ENCODE measurements around the gene OGN. TPM values are rescaled to one million over a fixed set of nuclear protein-coding genes. Genes with fewer than 3 reads are reported as not detected.

The OGN gene
- total RNA-seq, 2 experiments from 2014 or later, result not detected

DNA sequence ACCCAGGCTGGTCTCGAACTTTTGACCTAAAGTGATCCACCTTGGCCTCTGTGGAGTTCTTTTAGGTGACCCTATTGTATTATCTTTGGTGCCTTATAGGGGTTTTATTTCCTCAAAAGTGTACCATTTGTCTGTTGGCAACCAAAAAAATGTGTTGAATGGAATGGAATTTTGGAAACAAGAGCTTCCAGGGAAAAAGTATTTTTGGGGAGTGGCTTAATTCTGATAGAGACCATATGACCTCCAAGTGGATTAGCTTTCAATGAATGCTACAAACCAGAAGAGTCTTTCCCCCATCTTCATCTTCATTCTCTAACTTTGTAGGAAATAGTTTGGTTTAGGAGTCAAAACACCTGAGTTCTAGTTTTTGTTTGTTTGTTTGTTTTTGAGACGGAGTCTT is 3.4 kb upstream of the OGN start:
- ChIA-PET CTCF (no interaction called here), POLR2A (no interaction called here)

DNA sequence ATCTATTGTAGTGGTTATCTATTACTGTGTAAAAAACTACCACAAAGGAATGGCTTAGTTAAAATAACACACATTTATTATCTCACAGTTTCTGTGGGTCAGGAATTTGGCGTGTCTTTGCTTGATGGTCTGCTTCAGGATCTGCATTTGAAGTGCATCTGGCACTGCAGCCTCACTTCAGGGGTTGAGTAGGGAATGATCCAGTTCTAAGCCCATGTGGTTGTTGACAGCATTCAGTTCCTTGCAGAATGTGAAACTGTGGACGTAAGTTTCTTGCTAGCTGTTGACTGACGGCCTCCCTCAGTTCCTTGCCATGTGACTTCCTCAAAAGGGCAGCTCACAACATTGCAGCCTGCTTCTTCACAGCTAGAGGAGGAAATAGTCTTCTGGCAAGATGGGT is 2.1 kb upstream of the OGN start:
- CTCF ChIA-PET, result no interaction called here

DNA sequence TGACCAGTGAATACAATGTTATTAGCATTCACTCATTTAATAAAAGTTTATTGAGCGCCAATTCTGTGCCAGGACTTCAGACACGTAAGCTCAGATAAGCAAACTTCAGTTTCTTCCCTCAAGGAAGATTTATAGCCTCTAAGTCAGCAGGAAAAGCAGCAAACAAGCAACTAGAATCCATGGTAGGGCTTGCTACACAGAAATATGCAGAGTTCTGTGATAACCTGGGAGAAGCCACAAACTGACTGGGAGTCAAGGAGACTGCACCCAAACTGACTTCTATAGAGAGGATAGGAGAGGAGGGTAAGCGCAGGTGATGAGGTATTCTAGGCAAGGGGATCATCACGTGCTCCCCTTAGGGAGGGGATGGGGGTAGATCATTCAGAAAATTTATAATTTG is 1.4 kb upstream of the OGN start:
- ChIA-PET POLR2A (no interaction called here), CTCF (no interaction called here)

More for the DNA sequence above, 2.1 kb upstream of the OGN start:
- POLR2A ChIA-PET, result no interaction called here

DNA sequence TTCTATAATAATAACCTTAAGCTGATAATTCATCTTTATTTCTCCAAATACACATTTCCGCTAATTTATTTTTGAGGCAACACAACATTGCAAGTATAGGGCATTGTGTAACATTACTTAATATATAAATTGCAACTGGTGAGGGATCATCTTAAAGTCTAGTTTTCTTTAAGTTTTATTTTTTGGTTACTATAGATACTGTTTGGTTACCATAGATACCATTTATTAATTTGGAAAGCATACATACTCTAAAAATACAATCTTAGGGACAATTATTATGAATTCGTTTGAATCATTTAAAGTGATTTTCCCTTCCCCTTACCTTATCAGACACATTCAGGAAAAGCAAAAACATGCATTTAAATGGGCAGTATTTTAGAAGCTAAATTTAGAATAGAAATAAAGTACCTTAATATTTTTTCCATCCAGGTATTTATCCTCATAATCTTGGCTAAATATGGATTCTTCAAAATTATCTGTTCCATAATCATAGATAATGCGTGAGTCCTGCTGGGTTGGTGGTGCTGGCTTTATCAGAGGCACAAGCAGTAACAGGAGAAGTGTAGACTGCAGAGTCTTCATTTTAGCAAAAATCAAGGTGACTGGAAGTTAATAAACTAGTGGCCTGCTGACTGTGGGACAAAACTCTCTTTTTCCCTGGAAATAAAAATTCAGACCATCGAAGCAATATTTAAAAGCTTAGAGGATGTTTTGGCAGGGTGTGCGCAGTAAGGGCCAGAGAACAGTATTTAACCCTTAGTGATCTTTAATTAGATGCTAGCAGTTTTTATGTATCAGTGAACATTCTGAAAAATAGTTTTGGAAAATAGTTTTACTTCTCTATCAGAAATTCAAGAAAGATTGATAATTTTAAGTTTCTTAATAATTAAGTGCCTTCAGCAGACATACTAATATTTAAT is 1.3 kb downstream of the OGN start:
- ChIA-PET CTCF (no interaction called here), POLR2A (no interaction called here)

DNA sequence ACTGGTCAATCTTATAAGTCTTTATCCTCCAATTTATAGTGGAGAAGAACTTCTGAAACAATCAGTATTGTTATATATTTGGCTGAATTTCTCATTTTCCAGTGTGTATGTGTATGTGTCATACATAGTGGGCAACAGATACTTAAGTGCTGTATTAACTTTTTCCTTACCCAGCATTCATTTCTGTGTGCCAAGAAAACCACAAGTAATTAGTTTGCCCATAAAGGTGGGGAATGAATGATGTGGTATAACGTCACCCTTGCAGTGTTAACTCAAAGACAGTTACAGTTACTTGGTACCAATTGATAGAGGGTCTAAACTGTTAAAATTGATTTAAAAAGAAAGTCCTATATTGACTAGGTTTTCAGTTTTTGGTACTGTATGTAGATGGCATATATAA is 2.0 kb downstream of the OGN start:
- POLR2A ChIA-PET, result no interaction called here
- CTCF ChIA-PET, result no interaction called here

DNA sequence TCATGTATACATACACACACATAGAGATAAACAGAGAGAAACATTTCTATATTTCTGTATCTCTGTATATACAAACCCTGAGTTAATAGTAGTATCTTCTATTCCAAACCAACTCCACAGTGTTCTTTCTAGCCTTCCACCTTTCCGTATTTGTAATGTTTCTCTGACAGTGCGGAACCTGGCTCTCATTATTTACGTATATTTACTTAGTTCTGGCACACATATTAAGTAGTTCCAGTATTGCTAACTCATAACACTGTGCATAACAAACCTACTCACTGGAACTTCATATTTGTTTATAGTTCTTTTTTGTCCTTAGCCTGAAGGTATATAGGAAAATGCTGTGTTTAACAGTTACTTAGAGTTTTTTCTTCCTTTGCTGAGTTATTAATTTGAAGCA is 6.5 kb downstream of the OGN start:
- CTCF ChIA-PET, result no interaction called here
- POLR2A ChIA-PET, result no interaction called here

DNA sequence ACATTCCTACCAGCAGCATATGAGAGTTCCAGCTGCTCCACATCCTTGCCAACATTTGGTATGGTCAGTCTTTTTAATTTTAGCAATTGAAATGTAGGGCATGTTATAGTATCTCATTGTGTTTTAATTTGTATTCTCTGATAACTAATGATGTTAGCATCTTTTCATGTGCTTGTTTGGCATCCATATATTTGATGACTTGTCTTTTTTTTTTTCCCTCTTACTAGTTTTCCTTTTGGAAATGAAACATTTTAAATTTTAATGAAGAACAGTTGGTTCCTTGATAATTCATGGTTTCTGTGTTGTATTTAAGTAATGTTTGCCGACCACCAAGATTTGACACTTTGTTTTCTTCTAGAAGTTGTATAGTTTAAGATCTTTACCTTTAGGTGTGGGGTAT is 8.8 kb downstream of the OGN start:
- POLR2A ChIA-PET, result no interaction called here

DNA sequence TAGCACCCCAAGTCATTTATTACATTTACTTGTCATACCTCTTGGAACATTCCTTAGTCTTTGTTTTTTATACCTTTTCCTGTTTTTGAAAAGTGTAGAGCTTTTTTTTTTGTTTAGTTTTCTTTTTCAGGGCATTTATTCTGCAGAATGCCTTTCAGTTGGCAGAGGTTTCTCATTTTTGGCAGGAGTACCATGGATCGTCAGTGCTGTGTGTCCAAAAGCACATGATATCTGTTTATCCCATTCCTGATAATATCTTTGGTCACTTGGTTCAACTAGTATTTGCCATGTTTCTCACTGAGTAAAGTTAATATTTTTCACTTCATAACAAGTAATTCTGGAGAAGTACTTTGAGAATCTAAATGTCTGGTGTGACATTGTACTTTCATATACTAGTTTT is 10.7 kb downstream of the OGN start:
- CTCF ChIA-PET, result no interaction called here
- POLR2A ChIA-PET, result no interaction called here

More for the DNA sequence above, 8.8 kb downstream of the OGN start:
- CTCF ChIA-PET, result no interaction called here

DNA sequence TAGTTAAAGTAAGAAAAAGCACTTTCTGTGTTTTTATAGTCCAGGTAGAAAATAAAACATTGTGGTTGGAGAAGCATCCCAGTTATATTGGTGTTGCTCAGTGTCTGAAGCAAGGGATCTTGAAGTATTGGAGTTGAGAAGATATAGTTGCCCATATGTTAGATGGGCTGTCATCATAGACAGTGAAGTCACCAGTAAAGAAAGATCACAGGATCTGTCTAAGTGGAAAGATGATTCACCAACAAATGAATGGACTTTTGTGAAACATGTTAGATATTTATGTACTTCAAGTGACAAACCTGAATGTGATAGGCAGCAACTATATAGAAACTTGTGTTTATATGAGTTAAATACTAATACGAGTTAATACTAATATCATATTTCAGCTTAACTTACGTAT is 11.7 kb downstream of the OGN start:
- CTCF ChIA-PET, result no interaction called here

DNA sequence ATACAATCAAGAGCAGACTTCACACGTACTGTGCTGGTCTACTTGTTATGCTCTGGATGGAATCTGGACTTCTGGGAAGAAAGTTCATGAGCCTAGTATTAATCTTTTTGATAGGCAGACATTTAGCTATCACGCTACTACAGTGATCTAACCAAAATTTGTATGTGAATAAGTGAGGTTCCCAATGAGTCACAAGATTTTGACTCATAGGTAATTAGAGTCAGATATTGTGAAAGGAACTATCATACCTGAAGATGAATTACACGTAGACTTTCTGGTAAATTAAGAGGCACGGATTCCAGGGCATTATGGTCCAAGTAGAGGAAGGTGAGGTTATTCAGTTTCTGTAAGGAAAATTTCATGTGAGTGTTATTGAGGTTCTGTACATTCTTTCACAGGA is 18.4 kb downstream of the OGN start:
- ChIA-PET CTCF (no interaction called here), POLR2A (no interaction called here)

More for the DNA sequence above, 11.7 kb downstream of the OGN start:
- POLR2A ChIA-PET, result no interaction called here

DNA sequence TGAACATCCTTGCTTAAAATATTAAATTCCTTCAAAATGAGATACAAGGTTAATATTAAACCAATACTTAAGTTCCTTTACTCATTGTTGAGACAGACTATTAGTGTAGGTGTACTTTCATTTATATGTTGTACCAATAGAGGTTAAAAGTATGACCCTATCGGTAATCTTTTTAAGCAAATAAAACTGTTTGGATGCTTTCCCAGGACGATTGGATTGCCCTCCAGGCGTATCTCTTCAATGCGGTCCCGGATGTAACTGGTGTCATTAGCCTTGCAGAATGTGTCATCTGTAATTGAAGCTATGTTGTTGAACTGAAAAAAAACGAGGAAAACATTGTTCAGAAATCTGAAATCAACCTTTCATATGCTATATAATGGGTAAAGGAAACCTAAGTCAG is 18.9 kb downstream of the OGN start:
- POLR2A ChIA-PET, result no interaction called here
- CTCF ChIA-PET, result no interaction called here

DNA sequence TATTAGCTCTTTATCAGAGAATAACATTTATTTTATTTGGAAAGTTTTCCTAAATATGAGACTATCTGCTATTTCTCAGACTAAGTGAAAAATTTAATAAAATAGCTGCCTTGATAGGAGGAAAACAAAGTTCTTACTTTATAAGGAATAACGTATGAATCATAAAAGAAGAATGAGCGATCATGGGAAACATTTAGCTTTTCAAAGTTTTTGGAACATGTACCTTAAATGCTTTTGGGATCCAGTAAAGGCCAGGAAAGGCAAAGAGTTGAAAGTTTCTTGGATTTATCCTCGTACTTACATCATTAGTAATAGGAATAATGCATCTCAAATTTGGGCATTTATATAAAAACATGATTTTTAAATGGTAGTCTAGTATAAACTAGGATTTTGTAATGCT is 19.4 kb downstream of the OGN start:
- CTCF ChIA-PET, result no interaction called here
- POLR2A ChIA-PET, result no interaction called here

DNA sequence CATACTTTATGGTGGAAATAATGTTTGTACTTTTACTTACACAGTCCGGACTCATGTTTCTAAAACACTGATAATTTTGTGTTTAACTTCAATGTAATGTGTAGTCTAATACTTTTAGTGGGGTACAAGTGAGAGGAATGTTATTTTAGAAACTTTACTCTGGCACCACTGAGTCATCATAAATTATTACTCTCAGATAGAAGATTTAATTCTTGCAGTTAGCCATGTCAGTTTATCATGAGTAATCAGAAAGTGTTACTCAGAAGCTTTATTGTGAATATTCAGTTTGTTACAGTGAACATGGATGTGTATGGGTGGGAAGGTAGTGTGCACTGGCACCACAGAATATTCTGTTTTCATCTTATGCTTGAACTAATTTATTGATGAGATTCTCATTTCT is 20.0 kb downstream of the OGN start:
- POLR2A ChIA-PET, result no interaction called here
- CTCF ChIA-PET, result no interaction called here

DNA sequence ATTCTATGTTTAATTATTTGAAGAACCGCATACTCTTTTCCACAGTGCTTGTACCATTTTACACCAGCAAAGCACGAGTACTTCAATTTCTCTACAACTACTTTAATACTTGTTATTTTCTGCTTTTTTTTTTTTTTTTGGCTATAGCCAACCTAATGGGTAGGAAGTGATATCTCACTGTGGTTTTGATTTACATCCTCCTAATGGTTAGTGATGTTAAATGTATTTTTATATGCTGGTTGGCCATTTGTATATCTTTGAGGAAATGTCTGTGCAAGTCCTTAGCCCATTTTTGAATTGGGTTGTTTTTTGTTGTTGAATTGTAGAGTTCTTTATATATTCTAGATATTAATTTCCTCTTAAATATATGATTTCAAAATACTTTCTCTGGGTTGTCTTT is 22.6 kb downstream of the OGN start:
- POLR2A ChIA-PET, result no interaction called here
- CTCF ChIA-PET, result interaction anchor here (0.7 kb wide), 1 partner anchor 1908 kb away, joined by 3 read pairs; no protein-coding TSS in a partner anchor

DNA sequence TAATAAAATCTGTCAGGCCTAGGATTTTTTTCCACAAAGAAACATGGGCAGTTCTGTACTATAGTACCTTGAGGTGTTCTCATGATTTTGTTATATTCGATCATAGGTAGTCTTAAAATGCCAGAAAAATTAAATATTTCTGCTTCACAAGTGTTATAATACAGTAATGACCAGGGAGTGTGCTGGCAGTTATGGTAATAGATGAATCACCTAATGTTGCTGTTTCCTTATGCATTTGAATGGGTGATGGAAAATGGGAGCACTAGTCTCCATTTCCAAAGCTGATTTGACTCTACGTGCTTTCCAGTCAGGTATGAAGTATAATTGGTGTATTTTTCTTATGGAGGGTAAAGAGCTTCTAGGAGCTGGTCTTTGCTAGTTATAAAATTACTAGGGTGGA is 23.8 kb downstream of the OGN start:
- ChIA-PET POLR2A (no interaction called here), CTCF (no interaction called here)

DNA sequence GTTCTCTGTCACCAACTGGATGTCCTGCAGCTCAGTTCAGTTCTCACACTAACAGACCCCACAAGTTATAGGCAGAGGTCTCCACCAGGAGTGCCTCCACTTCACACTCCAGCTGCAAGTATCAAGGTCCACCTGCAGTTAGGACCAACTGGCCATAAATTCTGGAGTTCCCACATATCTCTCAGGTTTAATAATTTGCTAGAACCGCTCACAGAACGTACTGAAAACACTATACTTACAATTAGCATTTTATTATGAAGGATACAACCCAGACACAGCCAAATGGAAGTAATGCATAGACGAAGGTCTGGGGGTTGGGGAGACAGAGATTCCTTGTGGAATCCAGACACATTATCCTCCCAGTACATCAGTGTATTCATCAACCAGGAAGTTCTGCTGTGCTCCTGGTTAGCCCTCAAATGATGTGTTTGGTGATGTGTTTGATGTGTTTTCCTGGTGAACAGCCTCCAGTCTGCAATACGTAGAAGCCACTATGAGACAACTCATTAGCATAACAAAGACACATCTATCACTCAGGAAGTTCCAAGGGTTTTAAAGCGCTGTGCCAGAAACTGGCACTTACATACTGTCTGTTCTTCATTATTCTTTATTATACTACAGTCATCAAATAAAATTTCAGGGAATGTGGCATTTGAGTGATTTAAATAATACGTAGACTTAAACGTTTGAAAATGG is 25.4 kb downstream of the OGN start:
- ChIA-PET CTCF (no interaction called here), POLR2A (no interaction called here)

DNA sequence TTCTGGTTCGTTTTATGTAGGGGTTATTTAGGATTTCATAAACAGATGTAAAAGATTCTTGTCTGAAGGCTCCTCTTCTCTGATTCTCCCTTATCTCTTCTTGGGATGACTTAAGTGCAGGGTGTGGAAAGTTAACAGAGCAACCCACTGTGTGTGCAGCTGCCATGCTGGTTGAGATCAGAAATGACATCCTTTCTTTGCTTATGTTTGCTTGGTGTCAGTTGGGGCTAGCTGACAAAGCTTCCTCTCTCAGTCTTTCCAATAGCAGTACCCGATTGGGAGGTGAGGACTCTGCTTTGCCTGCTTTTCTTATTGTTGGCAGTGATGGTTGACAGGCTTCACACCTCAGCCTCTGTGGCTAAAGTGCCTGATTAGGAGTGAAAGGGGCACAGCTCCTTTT is 26.5 kb downstream of the OGN start:
- POLR2A ChIA-PET, result no interaction called here
- CTCF ChIA-PET, result no interaction called here

DNA sequence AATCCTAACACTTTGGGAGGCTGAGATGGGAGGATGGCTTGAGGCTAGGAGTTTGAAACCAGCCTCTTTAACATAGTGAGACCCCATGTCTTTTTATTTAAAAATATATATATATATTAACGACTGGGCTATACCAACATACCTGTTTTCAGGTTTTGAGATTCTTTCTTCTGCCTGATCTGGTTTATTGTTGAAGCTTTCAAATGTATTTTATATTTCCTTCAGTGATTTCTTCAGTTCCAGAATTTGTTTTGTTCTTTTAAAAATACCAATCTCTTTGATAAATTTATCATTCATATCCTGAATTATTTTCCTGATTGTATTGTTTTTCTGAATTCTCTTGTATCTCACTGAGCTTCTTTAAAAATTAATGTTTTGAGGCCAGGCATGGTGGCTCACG is 31.2 kb downstream of the OGN start:
- CTCF ChIA-PET, result no interaction called here

DNA sequence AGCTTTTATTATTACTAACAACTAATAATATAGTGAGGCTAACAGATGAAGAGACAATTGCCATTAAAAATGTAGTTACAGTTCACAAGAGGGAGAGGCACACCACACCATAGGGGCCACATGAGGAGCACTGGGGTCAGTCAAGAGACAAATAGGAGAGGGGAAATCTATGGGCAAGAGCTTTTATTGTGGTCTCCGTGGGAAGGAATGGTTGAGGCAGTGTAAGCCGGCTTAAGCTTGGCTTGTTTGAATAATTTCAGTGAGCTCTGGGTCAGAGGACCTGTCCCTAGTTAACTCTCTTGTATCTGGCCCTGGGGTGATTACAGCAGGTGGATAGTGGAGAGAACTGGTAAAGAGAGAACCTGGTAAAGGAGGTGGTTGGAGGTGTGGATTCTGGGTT is 35.3 kb downstream of the OGN start:
- ChIA-PET POLR2A (no interaction called here), CTCF (no interaction called here)

More for the DNA sequence above, 31.2 kb downstream of the OGN start:
- POLR2A ChIA-PET, result no interaction called here

DNA sequence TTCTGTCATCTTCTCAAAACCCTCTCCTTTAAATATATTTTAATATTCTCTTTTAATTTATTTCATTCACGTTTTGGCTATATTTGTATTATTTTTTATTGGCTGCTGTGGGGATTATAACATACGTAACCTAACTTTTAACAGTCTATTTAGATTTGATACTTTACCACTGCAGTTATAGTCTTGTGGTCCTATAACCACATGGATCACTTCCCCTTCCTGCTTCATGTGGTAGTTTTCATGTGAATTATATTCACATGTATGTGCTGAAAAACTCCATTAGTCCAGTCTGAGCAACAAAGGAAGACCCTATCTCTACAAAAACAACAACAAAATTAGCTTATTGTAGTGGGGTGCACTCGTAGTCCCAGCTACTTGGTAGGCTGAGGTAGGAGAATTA is 44.3 kb downstream of the OGN start:
- ChIA-PET POLR2A (no interaction called here), CTCF (interaction anchor here (1.6 kb wide), 1 partner anchor 220 kb away, joined by 3 read pairs; no protein-coding TSS in a partner anchor)

DNA sequence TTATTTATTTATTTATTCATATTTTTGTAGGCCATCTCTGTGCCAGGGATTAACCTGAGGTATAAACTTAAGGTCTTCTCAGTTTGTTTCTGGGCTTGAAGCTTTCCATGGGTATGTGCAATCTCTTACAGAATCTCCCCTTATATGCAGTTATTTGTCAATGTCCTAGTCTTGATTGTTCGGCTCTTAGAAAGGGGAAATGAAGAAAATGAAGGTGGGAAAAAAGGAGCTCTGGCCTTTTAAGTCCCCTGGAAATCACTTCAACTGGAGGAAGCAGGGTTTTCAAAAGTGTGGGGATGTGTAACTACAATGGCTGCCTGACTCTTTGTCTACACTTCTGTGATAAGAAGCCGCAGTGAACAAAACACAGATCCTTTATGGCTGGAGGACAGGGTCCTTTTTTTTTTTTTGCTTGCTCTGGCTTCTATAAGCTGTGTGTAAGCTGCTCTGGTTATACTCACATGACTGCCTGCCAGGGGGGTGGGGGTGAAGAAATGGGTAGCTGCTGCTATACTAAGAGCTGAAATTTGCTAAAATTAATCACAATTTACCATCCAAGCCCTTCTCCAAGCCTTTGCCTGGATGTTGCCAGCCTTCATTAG is 44.9 kb downstream of the OGN start:
- POLR2A ChIA-PET, result interaction anchor here (0.7 kb wide), 1 partner anchor 43 kb away, joined by 5 read pairs; no protein-coding TSS in a partner anchor
- CTCF ChIA-PET, result interaction anchor here (1.6 kb wide), 1 partner anchor 219 kb away, joined by 3 read pairs; no protein-coding TSS in a partner anchor

Measured in activated CD8-positive, alpha-beta memory T cell treated with anti-CD3 and anti-CD28 coated beads for 36 hours (primary cell).